HG02763 (cell line): Measurements from ENCODE around the gene TH.

Source experiments
- ATAC-seq: cut with Tn5 transposase; IDR thresholded peaks from one replicate; pipeline ENCODE4 v1.9.1; 2021; ENCODE audit warnings: mild to moderate bottlenecking, moderate library complexity; ENCODE audit not compliant: unreplicated experiment

TH gene

DNA sequence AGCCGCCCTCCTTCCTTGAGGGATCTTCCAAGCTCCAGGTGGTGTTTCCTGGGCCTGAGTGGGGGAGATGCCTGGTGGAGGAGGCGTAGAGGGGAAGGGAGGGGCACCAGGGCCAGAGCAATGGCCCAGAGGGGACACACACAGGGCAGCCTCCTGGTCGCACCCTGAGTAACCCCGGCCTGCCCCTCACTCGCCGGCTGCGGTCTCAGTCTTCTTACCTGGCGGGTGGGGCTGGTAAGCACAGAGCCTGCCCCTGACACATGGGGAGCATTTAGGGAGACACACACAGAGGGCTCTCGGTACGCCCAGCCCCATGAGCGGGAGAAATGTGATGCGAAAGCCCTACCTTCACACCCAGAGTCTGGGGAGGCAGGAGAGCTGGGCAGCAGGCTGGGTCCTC is 56.3 kb downstream of the TH start:
- no peak for ATAC-seq

DNA sequence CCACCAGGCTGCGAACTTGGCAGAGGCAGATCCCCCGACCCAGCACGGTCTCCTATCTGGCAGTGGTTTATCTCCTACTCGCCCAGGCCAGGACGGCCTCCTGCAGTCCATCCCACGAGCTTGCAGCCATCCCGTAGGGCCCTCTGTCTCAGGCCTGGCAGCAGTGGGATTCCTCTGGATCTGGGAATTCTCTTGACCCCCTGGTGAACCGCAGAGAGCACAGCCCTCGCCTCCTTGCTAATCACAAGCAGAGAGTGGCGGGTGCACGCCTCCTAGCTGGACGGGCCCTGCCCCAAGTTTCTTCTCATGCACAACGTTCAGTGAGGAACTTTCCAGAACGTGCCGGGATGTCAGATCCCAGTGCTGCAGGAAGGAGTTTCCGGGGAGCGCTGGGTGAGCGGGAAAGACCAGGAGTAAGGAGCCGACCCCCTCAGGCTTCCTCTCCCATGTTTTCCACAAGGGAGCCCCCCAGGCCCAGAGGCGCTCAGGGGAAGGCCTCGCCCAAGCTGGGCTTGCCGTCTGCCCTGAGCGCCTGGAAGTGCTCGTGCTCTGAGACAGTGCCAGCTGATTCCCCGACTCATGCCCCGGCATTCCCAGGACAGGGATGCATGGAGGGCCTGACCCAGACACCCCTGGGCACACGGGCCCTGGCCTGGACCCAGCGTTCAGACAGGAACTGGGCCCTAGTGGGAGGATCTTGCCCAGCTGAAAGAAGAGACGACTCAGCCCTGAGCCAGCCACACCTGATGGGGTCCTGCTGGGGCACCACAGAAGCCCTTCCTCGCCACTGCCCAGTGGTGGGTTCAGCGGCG is 57.0 kb downstream of the TH start:
- ATAC-seq = no peak
